ENCODE measurements around the gene TMEM248.
"Not testable (repeated sequence)": the region's sequence is repeated elsewhere in the genome, so short reads cannot be mapped to it uniquely, and the experiment has no call there.

Gene TMEM248

DNA sequence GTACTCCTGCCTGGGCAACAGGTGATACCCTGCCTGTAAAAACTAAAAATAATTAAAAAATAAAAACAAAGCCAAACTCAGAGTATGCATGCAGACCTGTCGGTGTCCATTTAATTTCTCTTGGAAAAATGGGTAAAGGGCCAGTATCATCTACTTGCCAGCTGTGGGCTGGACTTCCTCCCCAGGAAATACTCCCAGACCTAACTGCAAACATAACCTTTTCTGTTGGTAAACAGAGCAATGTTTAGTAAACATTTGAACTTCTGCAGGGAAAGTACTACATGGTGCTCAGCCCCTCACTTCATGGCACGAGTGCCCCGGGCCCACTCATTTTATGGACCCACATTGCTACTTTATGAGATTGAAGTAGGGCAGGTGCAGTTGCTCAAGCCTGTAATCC is 10.2 kb upstream of the TMEM248 start:
- DNase-seq (ENCODE audit: low read depth): no peak

DNA sequence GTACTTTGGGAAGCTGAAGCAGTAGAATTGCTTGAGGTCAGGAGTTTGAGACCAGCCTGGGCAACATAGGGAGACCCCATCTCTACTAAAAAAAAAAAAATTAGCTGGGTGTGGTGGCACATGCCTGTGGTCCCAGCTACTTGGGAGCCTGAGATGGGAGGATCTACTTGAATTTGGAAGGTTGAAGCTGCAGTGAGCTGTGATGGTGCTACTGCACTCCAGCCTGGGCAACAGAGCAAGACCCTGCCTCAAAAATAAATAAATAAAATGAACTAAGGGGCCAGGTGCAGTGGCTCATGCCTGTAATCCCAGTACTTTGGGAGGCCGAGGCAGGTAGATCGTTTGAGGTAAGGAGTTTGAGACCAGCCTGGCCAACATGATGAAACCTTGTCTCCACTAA is 9.8 kb upstream of the TMEM248 start:
- DNase-seq (ENCODE audit: low read depth): not testable (repeated sequence)

DNA sequence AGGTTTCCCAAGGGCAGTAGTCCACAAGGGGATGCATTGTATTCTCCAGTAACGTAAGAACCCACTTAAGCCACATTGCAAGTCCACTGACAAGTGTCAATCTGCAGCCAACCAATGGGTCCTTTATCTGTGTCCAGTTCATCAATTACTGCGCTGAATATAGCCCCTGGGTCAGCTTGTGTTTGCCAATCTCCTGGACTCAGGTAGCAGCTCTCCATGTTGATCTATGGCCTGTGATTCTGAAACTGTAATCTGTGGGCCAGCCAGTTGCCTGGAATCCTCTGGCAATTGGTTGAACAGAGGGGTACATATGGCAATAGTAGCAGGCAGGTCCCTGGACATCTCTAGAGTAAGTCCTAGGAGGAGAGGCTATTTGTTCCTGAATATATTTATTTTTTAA is 8.8 kb upstream of the TMEM248 start:
- no peak for DNase-seq (ENCODE audit: low read depth)

DNA sequence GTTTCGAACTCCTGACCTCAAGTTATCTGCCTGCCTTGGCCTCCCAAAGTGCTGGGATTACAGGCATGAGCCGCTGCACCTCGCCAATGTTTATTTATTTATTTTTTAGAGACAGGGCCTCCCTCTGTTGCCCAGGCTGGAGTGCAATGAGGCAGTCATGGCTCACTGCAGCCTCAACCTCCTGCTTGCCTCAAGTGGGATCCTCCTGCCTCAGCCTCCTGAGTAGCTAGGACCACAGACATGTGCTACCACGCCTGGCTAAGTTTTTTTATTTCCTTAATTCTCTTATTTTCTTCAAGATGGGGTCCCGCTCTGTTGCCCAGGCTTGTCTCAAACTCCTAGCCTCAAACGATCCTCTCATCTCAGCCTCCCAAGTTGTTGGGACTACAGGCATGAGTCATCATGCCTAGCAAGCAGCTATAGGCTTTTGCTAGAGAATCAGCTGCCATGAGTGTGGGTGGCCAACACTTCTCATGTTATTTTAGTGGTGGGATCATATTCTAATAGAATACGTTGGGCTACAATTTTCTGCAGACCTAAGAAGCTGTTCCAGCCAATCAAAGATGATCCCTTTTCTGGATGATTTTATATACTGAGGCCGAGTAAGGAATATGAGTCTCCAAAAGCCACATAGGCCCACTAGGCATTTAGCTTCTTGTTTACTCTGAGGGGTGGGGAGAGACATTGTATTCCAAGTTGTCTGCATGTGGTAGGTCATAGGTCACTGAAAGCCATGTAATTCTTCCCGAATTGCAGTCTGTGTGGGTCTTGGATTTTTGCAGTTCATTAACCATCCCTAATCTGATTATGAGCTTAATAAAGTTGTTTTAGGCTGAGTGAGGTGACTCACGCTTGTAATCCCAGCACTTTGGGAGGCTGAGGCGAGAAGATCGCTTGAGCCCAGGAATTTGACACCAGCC is 7.6 kb upstream of the TMEM248 start:
- no peak for DNase-seq (ENCODE audit: low read depth)

DNA sequence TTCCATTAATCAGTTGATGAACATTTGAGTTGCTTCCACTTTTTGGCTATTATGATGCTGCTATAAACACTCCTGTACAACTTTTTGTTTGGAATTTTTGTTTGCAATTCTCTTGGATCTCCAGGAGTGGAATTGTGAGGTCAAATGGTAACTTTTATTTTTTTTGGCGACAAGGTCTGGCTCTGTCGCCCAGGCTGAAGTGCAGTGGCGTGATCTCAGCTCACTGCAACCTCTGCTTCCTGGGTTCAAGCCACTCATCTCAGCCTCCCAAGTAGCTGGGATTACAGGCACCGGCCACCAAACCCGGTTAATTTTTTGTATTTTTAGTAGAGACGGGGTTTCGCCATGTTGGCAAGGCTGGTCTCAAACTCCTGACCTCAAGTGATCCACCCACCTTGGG is 3.1 kb upstream of the TMEM248 start:
- not testable (repeated sequence) for DNase-seq (ENCODE audit: low read depth)

DNA sequence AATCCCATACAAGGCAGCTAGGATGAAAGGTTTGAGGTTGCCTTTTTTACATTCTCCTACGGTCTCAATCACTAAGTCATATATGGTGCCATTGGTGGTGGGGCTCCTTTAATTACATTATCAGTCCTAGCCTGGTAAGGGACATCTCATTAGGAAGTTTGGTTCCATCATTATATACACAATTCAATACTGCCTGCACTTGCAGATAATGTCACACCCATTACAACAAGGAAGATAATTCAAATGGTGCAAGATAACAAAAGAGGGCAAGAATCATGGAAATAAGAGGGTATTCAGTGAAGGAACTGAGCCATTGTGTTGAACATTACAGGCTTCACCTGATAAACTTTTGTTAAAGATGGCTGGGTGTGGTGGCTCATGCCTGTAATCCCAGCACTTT is 1.7 kb upstream of the TMEM248 start:
- no peak for DNase-seq (ENCODE audit: low read depth)

DNA sequence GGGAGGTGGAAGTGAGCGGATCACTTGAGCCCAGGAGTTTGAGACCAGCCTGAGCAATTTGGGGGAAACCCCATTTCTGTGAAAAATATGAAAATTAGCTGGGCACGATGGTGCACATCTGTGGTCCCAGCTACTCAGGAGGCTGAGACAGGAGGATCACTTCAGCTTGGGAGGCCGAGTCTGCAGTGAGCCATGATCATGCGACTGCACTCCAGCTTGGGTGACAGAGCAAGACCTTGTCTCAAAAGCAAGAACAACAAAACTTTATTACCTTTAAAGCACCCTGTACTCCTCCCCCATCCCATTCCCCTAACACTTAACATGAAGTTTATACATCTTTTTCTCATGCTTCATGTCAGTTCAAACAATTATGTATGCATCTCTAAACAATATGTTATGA is 1.3 kb upstream of the TMEM248 start:
- DNase-seq (ENCODE audit: low read depth): no peak

DNA sequence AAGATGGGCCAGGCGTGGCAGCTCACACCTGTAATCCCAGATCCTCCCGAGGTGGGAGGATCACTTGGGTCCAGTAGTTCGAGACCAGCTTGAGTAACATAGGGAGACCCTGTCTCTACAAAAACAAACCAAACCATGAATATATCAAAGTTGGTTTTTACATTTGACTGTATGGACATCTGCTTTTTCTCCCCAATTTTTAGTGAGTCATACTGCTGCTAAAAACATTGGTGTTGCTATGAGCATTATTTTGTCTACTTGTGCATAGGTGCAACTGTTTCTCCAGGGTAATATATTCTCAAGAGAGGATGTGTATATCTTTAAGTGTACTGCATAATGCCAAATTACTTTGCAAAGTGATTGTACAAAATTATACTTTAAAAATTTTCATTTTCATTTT is 769 bp upstream of the TMEM248 start:
- DNase-seq (ENCODE audit: low read depth): no peak

DNA sequence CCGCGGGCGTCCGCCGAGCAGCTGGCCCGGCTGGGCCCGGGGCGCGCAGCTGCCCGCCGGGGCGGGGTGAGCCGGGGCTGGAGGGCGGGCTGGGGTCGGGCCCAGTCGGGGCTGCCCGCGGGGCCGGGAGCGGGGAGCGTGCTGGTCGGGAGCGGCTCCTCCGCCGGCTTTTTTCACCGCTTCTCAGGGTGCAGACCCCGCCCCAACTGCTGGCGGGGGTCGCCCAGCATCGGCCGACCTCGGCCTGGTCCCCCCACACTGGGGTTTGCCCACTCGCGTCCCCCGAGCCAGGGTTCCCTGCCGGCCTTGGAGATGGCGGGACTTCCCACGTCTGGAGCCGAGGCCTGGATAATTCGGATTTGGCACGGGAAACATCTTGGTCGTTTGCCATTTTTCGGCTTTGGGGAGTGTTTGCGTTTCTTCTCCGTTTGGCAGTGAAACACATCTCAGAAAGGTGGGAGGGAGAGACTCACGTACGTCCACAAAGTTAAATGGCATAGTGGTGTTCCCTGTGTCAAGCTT is 432 bp downstream of the TMEM248 start:
- no peak for DNase-seq (ENCODE audit: low read depth)

DNA sequence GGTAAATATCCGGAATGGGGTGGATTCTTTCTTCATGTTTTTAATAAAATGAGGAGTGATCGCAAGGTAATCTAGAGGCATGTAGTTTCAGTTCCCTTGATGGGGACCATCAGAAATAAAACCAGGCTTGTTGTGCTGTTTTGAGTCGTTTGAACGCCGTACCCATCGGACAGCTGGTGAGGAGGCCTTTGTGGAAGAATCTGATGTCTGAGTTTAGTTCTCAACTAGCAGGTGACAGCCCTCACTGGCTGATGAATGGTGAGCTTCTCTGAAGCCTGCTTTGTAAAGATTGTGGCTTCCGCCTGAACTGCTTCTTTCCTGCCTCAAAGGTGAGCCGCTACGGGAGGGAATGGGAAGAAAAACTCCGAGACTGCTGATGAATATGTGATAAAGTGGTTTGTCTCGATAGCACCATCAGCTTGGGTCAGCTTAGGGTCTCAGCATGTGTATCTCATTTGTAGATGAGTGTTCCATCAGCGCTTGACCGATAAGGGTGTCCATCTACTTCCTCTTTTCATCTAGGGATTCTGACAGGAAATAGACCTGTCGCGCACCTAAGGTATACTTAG is 977 bp downstream of the TMEM248 start:
- DNase-seq (ENCODE audit: low read depth): no peak

DNA sequence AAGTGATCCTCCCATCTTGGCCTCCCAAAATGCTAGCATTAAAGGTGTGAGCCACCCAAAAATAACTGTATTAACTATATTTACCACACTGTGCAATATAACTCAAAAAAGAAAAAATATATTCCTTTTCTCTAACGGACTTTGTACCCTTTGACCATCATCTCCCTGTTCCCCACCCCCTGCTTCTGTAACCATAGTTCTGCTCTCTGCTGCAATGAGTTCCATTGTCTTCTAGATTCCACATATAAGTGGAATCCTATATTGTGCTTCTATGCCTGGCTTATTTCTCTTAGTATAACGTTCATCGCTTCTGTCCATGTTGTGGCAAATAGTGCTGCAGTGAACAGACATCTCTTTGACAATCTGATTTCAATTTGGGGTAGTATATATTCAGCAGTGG is 4.2 kb downstream of the TMEM248 start:
- DNase-seq (ENCODE audit: low read depth): no peak

DNA sequence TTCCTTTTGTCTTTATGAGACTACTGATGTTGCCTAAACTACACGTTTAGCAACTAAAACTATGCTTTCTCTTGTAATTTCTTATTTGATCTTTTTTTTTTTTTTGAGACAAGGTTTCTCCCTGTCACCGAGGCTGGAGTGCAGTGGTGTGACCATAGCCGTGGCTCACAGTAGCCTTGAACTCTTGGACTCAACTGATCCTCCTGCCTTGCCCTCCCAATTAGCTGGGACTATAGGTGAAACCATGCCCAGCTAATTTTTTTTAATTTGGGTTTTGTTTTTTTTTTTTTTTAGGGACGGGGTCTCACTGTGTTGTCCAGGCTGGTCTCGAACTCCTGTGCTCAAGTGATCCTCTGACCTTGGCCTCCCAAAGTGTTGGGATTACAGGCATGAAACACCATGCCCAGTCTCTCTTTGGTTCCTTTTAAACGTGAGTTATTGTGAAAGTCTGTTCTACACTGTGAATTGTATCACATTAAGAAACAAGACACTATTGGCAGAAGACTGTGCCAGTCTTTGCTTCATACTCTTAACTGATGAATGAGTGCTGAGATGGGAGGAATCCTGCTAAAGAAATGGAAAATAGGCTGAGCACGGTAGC is 6.4 kb downstream of the TMEM248 start:
- no peak for DNase-seq (ENCODE audit: low read depth)

DNA sequence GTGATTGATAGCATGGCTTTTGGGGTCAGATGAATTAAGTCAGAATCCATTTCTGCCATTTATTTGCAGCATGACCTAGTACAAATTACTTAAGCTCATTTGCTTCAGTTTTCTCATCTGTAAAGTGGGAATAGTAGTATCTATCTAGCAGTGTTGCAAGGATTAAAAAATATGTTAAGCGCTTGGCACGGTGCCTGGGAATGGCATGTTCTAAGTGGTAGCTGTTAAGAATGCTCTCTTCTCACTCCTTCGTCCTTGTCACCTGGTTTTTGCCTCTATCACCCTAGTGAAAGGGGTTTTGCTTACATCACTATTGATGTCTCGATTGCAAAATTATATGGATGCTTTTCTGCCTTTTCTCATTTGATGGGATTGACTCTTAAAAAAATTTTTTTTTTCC is 7.4 kb downstream of the TMEM248 start:
- DNase-seq (ENCODE audit: low read depth): no peak

DNA sequence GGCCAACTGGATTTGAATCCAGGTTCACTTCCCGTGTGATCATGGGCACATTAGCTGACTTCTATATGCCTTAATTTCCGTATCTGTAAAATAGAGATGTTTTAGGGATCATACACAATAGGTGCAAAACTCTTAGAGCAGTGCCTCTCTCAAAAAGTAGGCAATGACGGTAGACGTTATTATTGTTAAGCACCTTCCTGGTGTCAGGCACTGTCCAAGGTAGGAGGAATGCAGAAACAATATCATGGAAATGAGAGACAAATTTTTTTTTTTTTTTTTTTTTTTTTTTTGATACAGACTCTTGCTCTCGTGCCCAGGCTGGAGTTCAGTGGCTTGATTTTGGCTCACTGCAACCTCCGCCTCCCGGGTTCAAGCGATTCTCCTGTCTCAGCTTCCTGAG is 8.1 kb downstream of the TMEM248 start:
- no peak for DNase-seq (ENCODE audit: low read depth)

DNA sequence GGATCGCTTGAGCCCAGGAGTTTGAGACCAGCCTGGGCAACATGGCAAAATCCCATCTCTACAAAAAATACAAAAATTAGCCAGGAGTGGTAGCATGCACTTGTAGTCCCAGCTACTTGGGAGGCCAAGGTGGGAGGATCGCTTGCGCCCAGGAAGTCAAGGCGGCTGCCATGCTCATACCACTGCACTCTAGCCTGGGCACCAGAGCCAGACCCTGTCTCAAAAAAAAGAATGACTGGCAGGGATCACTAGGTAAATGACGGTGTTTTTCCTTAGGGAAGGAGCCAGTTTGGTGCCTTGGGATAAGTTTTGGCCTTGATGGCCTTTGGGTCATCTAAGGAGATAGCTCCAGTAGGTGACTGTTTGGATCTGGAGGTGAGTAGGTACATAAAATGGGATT is 8.9 kb downstream of the TMEM248 start:
- DNase-seq (ENCODE audit: low read depth): no peak

DNA sequence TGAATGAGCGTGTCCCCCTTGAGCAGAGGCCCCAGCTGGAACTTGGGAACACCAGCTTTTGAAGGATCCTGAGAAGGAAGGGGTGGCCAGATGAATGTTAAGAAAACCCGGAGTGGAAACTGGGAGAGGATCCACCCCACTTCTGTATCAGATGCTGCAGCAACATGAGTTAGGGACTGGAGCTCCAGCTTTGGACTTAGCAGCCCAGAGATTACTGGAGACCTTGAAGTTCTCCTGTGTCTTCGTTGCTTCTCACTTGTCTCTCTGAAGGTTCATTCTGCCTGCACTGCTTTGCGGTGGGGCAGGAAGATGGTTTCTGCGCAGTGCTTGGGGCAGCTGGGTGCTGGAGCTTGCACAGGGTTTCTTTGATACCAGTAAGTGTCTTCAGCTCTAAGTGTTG is 9.3 kb downstream of the TMEM248 start:
- DNase-seq (ENCODE audit: low read depth): no peak

DNA sequence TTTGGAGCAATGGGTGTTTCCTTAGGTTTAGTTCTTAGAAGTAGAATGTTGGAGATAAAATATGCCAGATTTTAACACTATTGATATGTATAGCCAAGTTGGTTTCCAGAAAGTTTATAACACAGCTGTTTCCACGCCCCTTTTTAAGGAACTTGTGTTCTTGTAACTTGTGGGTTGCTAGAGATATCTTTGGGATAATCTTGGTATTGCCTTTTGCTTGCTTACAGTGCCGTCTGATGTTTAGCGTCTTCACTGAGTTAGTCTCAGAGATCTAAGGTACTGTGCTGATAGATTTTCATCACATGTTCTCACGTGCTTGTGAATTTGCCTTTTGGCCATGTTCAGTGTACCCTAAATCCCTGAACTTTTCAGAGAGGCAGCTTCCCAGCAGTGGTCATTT is 12.4 kb downstream of the TMEM248 start:
- DNase-seq (ENCODE audit: low read depth): no peak

DNA sequence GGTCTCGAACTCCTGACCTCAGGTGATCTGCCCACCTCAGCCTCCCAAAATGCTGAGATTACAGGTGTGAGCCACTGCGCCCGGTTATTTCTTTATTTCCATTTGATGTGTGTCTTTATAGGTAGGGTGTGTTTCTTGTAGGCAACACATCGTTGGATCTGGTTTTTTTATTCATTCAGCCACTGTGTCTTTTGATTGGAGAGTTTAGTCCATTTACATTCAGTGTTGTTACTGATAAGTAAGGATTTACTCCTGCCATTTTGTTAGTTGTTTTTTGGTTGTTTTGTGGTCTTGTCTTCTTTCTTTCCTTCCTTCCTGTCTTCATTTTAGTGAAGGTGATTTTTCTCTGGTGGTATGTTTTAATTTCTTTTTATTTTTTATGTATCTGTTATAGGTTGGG is 16.9 kb downstream of the TMEM248 start:
- DNase-seq (ENCODE audit: low read depth): no peak

DNA sequence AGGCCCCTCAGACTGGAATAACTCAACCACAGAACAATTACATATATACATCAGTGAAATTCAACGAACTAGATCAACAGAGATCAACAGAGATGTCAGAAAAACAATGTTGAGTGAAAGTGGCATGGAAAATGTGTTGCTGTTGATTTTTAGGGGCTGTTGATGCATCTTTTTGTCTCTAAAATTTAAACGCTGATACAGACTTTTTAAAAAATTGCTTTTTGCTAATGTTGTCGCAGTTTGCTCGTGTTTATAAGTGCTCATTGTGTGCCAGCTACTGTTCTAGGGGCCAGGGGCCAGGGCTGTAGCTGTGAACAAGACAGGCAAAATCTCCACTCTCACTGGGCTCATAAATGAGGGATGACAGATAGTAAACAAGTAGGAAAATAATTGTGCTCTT is 18.3 kb downstream of the TMEM248 start:
- DNase-seq (ENCODE audit: low read depth): no peak

DNA sequence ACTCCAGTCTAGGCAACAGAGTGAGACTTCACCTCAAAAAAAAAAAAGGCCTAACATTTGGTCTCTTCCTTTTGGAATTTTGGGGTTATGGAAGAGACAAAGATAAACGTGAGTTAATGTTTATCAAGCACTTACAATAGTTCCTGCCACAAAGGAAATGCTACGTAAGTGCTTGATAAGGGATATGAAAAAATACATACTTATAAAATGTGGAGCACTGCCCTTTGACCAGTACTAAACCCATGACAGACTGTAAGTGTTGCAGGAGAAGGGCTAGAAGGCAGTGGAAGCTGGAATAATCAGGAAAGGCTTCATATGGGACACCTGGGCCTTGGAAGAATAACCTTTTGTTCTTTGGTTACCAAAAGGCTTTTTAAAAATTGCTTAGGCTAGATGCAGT is 25.5 kb downstream of the TMEM248 start:
- no peak for DNase-seq (ENCODE audit: low read depth)

DNA sequence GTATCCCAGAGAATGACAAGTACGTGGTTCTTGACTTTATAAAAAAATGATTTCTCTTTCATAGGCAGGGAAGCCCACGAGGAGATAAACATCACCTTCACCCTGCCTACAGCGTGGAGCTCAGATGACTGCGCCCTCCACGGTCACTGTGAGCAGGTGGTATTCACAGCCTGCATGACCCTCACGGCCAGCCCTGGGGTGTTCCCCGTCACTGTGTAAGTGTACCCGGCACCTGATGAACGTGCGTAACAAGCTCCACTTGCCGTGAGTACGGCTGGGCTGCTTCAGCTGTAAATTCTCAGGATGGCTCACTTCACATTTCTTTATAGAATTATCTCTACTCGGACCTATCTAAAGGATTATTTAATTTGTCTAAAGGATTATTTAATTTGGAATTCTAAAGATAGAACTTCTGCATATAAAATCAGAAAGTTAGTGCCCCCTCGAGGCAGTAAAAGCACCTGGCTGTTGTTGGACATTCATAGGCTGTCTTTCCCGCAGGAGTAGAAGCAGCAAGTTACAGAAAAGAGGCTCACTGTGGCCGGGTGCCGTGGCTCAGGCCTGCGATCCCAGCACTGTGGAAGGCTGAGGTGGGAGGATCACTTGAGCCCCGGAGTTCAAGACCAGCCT is 27.6 kb downstream of the TMEM248 start:
- no peak for DNase-seq (ENCODE audit: low read depth)

DNA sequence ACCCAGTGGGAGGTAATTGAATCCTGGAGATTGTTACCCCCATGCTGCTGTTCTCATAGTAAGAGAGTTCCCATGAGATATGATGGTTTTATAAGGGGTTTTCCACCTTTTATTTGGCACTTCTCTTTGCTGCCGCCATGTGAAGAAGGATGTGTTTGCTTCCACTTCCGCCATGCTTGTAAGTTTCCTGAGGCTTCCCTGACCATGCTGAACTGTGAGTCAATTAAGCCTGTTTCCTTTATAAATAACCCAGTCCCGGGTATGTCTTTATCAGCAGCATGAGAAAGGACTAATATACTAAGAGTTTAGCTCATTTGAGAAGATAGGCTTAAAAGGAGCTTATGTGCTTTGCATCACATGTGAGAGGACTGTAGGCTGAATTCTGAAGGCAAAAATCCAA is 29.3 kb downstream of the TMEM248 start:
- DNase-seq (ENCODE audit: low read depth): no peak

DNA sequence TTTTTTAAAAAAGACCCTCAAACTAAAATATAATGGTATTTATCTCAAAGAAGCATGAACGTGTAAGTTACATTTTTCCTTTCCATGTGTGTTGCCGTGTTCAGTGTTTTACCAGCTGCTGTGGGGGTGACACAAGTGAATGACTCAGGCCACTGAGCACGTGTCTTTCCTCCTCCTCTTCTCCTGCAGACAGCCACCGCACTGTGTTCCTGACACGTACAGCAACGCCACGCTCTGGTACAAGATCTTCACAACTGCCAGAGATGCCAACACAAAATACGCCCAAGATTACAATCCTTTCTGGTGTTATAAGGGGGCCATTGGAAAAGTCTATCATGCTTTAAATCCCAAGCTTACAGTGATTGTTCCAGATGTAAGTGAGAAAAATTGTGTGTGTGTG is 29.7 kb downstream of the TMEM248 start:
- DNase-seq (ENCODE audit: low read depth): no peak

Data from stromal cell of bone marrow (primary cell).